ENCODE results near the gene ARF5.

ARF5 gene

GRCh38 chr7:127591189-127591588, 3.0 kb downstream of the ARF5 start:
- no peak for FAIRE-seq
- TF ChIP-seq POLR2A (IDR thresholded peaks at IDR 0.05; ENCODE audit: low read depth, low read length) (no peak), TAF1 (IDR thresholded peaks at IDR 0.05; ENCODE audit: borderline replicate concordance, low read depth, low read length) (no peak), POLR2AphosphoS5 (IDR thresholded peaks at IDR 0.05; ENCODE audit: low read depth, low read length) (no peak)
- no peak for DNase-seq (ENCODE audit: insufficient read length)

DNA sequence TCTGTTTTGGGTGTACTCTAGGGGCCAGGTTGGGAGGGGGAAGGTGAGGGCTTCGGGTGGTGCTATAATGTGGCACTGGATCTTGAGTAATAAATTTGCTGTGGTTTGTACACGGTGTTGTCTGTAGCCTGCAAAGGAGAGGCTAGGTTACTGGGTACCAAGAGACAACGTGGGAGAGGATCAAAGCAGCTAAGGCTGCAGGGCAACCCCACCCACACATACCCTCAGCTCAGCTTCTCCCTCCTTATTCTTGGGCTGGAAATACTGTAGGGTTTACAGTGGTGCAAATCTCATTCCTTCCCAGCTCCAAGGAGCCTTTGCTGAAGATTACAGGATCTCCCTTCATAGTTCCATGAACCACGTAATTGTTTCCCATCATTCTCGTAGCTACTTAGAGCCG, 3.4 kb downstream of the ARF5 start:
- DNase-seq (ENCODE audit: insufficient read length) (no peak), FAIRE-seq (no peak)
- TF ChIP-seq TAF1 (IDR thresholded peaks at IDR 0.05; ENCODE audit: borderline replicate concordance, low read depth, low read length), result no peak
- no peak for TF ChIP-seq POLR2AphosphoS5 (IDR thresholded peaks at IDR 0.05; ENCODE audit: low read depth, low read length)
- TF ChIP-seq POLR2A (IDR thresholded peaks at IDR 0.05; ENCODE audit: low read depth, low read length), result no peak

DNA sequence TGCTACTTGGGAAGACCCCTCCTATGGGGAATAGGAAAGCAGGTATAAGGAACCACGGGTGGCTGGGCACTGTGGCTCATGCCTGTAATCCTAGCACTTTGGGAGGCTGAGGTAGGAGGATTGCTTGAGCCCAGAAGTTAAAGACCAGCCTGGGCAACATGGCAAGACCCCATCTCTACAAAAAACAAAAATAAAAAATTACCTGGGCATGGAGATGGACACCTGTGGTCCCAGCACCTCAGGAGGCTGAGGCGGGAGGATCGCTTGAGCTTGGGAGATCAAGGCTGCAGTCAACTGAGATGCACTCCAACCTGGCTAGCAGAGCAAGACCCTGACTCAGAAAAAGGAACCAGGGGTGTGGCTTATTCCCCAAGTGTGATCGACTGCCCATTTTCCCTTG, 4.3 kb downstream of the ARF5 start:
- no peak for DNase-seq (ENCODE audit: insufficient read length)
- no peak for TF ChIP-seq POLR2A (IDR thresholded peaks at IDR 0.05; ENCODE audit: low read depth, low read length)
- TF ChIP-seq POLR2AphosphoS5 (IDR thresholded peaks at IDR 0.05; ENCODE audit: low read depth, low read length), result no peak
- no peak for FAIRE-seq

DNA sequence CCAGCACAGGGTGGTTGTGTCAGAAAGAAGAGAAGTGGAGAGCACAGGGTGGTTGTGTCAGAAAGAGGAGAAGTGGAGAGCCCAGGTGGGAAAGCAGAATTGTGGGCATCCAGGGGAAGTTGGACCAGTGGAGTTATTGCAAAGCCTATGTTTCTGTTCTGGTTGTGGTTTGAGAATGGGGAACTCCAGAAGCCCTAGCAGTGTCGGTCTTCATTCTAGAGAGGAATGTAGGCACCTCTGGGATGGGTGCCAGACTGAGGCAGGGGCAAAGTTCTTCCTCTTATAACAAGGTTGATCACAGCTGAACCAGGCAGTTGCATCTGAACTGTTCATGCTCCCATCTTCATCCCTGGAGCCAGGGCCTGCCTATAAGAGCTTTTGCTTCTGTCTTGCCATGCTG, 6.3 kb downstream of the ARF5 start:
- no peak for TF ChIP-seq POLR2AphosphoS5 (IDR thresholded peaks at IDR 0.05; ENCODE audit: low read depth, low read length)
- no peak for TF ChIP-seq POLR2A (IDR thresholded peaks at IDR 0.05; ENCODE audit: low read depth, low read length)
- no peak for TF ChIP-seq TAF1 (IDR thresholded peaks at IDR 0.05; ENCODE audit: borderline replicate concordance, low read depth, low read length)
- DNase-seq (ENCODE audit: insufficient read length) (no peak), FAIRE-seq (no peak)

GRCh38 chr7:127595737-127596136, 7.5 kb downstream of the ARF5 start:
- TF ChIP-seq POLR2AphosphoS5 (IDR thresholded peaks at IDR 0.05; ENCODE audit: low read depth, low read length) (no peak), POLR2A (IDR thresholded peaks at IDR 0.05; ENCODE audit: low read depth, low read length) (no peak), TAF1 (IDR thresholded peaks at IDR 0.05; ENCODE audit: borderline replicate concordance, low read depth, low read length) (no peak)
- FAIRE-seq (no peak), DNase-seq (ENCODE audit: insufficient read length) (no peak)

DNA sequence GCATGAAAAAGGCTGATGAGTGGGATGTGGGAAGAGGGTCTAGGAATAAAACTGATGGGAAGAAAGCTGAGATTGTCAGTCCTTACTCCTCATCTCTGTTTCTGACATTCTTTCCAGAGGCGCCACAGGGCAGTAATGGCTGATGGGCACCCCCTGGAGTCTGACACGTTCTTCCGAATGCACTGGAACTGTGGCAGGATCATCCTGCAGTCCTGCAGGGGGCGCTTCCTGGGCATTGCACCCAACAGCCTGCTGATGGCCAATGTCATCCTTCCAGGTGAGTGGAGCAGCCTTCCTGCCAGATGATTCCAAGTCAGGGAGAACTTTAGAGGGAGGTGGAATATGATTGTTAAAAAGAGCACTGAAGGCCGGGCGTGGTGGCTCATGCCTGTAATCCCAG, 10.1 kb downstream of the ARF5 start:
- no peak for FAIRE-seq
- no peak for DNase-seq (ENCODE audit: insufficient read length)
- TF ChIP-seq TAF1 (IDR thresholded peaks at IDR 0.05; ENCODE audit: borderline replicate concordance, low read depth, low read length) (no peak), POLR2AphosphoS5 (IDR thresholded peaks at IDR 0.05; ENCODE audit: low read depth, low read length) (no peak), POLR2A (IDR thresholded peaks at IDR 0.05; ENCODE audit: low read depth, low read length) (no peak)

DNA sequence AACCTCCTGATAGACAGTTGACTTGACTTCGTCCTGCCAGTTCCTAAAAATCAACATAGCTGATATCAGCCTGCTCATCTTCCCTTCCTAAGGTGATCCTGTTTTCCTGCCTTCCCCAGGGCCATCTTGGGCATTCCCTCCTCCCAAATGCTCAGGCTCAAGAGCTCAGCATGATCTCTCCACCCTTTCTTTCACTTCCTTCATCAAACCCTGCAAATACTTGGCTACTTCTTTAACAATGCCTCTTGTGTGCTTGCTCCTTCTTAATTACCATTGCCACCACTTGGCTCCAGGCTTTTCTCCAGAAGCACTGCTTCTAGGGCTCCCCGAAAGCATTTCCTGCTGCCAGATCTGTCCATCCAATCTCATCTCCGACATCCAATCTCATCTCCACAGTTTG, 12.7 kb downstream of the ARF5 start:
- TF ChIP-seq TAF1 (IDR thresholded peaks at IDR 0.05; ENCODE audit: borderline replicate concordance, low read depth, low read length), result no peak
- no peak for TF ChIP-seq POLR2AphosphoS5 (IDR thresholded peaks at IDR 0.05; ENCODE audit: low read depth, low read length)
- TF ChIP-seq POLR2A (IDR thresholded peaks at IDR 0.05; ENCODE audit: low read depth, low read length), result no peak

DNA sequence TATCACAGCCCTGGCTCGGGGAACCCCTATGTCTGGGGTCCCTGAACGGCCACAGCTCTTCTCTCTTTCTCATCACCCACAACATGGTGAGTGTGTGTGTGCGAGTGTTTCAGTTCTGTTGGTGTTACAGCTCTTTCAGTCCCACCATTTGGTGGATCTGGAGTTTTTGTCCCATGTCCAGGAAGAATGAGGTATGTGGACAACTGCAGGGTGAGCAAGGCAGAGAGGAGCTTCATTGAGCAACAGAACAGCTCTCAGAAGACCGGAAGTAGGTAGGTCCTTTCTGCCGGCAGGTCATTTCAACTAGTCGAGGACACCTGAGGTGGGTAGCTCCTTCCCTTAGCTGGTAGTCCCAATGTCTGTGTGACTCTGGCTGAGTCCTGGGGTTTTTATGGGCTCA, 20.2 kb downstream of the ARF5 start:
- FAIRE-seq (no peak), DNase-seq (ENCODE audit: insufficient read length) (no peak)
- TF ChIP-seq POLR2A (IDR thresholded peaks at IDR 0.05; ENCODE audit: low read depth, low read length), result no peak
- TF ChIP-seq POLR2AphosphoS5 (IDR thresholded peaks at IDR 0.05; ENCODE audit: low read depth, low read length), result no peak

More for the DNA sequence above, 12.7 kb downstream of the ARF5 start:
- DNase-seq (ENCODE audit: insufficient read length) (no peak), FAIRE-seq (no peak)

GRCh38 chr7:127609297-127609696, 21.1 kb downstream of the ARF5 start:
- FAIRE-seq (no peak), DNase-seq (ENCODE audit: insufficient read length) (no peak)
- TF ChIP-seq TAF1 (IDR thresholded peaks at IDR 0.05; ENCODE audit: borderline replicate concordance, low read depth, low read length) (no peak), POLR2AphosphoS5 (IDR thresholded peaks at IDR 0.05; ENCODE audit: low read depth, low read length) (no peak), POLR2A (IDR thresholded peaks at IDR 0.05; ENCODE audit: low read depth, low read length) (no peak)

DNA sequence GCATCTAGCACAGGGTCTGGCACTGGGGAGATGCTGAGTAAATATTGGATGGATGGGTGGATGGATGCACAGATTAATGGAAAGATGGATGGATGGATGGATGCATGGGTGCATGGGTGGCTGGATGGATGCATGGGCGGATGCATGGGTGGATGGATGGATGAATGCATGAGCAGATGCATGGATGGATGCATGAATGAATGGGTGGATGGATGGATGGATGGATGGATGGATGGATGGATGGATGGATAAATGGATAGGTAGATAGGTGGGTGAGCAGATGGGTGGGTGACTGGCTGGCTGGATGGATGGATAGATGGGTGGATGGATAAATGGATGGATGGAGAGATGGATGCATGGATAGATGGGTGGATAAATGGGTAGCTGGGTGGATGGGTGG, 24.1 kb downstream of the ARF5 start:
- no peak for DNase-seq (ENCODE audit: insufficient read length)
- no peak for TF ChIP-seq TAF1 (IDR thresholded peaks at IDR 0.05; ENCODE audit: borderline replicate concordance, low read depth, low read length)
- no peak for TF ChIP-seq POLR2A (IDR thresholded peaks at IDR 0.05; ENCODE audit: low read depth, low read length)
- no peak for TF ChIP-seq POLR2AphosphoS5 (IDR thresholded peaks at IDR 0.05; ENCODE audit: low read depth, low read length)

DNA sequence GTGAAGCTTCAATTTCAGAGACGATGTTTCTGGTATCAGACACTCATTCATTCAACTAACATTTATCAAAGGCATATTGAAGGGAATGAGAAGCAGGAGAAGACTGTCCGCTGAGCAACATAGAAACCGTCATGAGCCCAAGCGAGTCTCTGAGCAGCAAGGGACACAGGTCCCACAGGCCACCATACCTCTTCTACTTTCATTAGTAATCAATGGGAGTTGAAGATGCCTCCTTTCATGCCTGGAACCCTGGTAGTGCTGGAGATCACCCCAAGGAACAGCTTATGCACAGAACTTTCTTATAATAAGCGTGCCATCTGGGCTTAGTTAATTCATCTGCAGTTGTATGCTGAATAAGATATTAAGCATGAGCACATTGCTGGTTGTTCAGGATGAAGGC, 28.5 kb downstream of the ARF5 start:
- TF ChIP-seq POLR2A (IDR thresholded peaks at IDR 0.05; ENCODE audit: low read depth, low read length) (no peak), TAF1 (IDR thresholded peaks at IDR 0.05; ENCODE audit: borderline replicate concordance, low read depth, low read length) (no peak), POLR2AphosphoS5 (IDR thresholded peaks at IDR 0.05; ENCODE audit: low read depth, low read length) (no peak)
- FAIRE-seq (no peak), DNase-seq (ENCODE audit: insufficient read length) (no peak)

More for the DNA sequence above, 24.1 kb downstream of the ARF5 start:
- FAIRE-seq, result no peak

- FAIRE-seq (no peak), DNase-seq (ENCODE audit: insufficient read length) (no peak)
- TF ChIP-seq TAF1 (IDR thresholded peaks at IDR 0.05; ENCODE audit: borderline replicate concordance, low read depth, low read length), result no peak
- TF ChIP-seq POLR2A (IDR thresholded peaks at IDR 0.05; ENCODE audit: low read depth, low read length), result no peak
- TF ChIP-seq POLR2AphosphoS5 (IDR thresholded peaks at IDR 0.05; ENCODE audit: low read depth, low read length), result no peak
Observed at GRCh38 chr7:127618042-127618441, 29.8 kb downstream of the ARF5 start, which contains the start of gene PAX4. Gene PAX4 (minus strand): TSS chr7:127618142. CDS start chr7:127615928, 2,214 bp downstream.

GRCh38 chr7:127618775-127619174, 30.6 kb downstream of the ARF5 start:
- TF ChIP-seq TAF1 (IDR thresholded peaks at IDR 0.05; ENCODE audit: borderline replicate concordance, low read depth, low read length) (no peak), POLR2A (IDR thresholded peaks at IDR 0.05; ENCODE audit: low read depth, low read length) (no peak), POLR2AphosphoS5 (IDR thresholded peaks at IDR 0.05; ENCODE audit: low read depth, low read length) (no peak)
- FAIRE-seq (no peak), DNase-seq (ENCODE audit: insufficient read length) (no peak)
